ENCODE measurements around the gene NTNG2.

DNA sequence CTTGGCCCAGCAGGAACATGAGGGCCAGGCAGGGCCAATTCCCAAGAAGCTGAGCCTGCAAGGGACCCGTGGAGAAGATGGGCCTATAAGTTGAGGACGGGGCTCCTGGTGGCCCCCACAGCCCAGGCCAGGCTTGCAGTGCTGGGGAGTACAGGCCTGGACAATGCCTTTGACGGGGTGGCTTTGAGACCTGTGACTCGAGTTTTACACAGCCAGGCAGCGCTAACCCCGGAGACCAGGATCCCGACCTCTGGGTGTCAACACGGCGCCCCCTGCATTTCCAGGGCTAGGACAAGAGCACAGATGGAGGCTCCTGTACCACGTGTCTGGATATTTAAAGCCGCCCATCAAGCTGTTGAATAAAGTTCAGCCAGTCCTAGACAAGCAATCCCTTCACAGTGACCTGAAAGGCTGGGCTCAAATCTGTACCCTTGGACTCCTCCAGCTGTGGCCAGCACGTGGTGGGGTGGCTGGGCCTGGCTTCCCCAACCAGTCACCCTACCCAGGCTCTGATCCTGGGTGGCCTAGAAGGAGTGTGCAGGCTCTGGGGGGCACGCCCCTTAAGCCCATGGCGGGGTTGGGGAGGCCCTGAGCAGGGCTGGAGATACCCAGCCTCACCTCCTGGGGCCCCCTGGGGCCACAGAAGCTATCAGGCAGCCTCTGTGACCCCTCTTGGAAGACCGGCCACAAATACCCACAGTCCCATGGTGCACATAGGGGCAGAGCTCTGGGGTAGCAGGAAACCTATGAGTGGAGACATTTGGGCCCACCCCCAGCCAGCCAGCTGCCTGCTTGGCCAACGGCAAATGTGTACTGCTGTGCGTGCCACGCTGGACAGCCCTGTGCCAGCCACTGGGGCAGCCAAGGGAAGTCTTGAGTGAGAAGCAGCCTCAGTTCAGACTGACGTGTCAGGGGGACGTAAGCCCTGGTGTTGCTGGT, 88.7 kb downstream of the NTNG2 start:
- TF ChIP-seq, protein P1, sequence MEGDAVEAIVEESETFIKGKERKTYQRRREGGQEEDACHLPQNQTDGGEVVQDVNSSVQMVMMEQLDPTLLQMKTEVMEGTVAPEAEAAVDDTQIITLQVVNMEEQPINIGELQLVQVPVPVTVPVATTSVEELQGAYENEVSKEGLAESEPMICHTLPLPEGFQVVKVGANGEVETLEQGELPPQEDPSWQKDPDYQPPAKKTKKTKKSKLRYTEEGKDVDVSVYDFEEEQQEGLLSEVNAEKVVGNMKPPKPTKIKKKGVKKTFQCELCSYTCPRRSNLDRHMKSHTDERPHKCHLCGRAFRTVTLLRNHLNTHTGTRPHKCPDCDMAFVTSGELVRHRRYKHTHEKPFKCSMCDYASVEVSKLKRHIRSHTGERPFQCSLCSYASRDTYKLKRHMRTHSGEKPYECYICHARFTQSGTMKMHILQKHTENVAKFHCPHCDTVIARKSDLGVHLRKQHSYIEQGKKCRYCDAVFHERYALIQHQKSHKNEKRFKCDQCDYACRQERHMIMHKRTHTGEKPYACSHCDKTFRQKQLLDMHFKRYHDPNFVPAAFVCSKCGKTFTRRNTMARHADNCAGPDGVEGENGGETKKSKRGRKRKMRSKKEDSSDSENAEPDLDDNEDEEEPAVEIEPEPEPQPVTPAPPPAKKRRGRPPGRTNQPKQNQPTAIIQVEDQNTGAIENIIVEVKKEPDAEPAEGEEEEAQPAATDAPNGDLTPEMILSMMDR (IDR thresholded peaks at IDR 0.05; ENCODE audit: insufficient read depth, low read length, poor library complexity, severe bottlenecking), result no peak
- no peak for TF ChIP-seq EZH2phosphoT487 (conservative IDR thresholded peaks at IDR 0.05; ENCODE audit: low read length)

All from SU-DHL-6 (cell line).